SK-MEL-5 (cell line): Measurements from ENCODE around the gene XRCC1. TPM values are rescaled to one million over a fixed set of nuclear protein-coding genes. Genes with fewer than 3 reads are reported as not detected.
"Not testable (repeated sequence)": the region's sequence is repeated elsewhere in the genome, so short reads cannot be mapped to it uniquely, and the experiment has no call there.

Experiments used
- DNase-seq: peaks from one replicate; pipeline ENCODE4 v3.0.0-alpha.2; 2016; ENCODE audit warnings: low read depth, low spot score
- in situ Hi-C: cut with HindIII; loops from 2 replicates; pipeline ENCODE4 v1.10.0; 2016; ENCODE audit warnings: low sequenced_read_pairs, high pct_unique_total_duplicates, low pct_unique_long_range_greater_than_20kb
- total RNA-seq: library from RNA; depleted of rRNA; stranded (reverse); fragments of >200 nt; shearing (Covaris generic); gene quantifications from 2 replicates; pipeline ENCODE4 v1.2.3, GENCODE V29; 2014

Gene XRCC1
- total RNA-seq, 1 experiment from 2014 or later: 13.2 TPM

GRCh38 chr19:43589277-43589676, 13.9 kb upstream of the XRCC1 start:
- in situ Hi-C loops: no loop called here
- DNase-seq: no peak

GRCh38 chr19:43587029-43587428, 11.7 kb upstream of the XRCC1 start:
- DNase-seq, in situ Hi-C loops: not testable (repeated sequence)

GRCh38 chr19:43586346-43586745, 11.0 kb upstream of the XRCC1 start:
- in situ Hi-C loops: no loop called here
- DNase-seq: no peak

- DNase-seq: no peak
- in situ Hi-C loops: no loop called here
These were observed 9.2 kb upstream of the XRCC1 start for GRCh38 chr19:43584484-43584883.

- in situ Hi-C loops: no loop called here
- DNase-seq: no peak
These were observed 7.2 kb upstream of the XRCC1 start for GRCh38 chr19:43582495-43582894.

- in situ Hi-C loops: no loop called here
- DNase-seq: no peak
These were observed 6.1 kb upstream of the XRCC1 start for GRCh38 chr19:43581467-43581866.

- in situ Hi-C loops: no loop called here
- no peak for DNase-seq
These were observed 3.5 kb upstream of the XRCC1 start for GRCh38 chr19:43578787-43579186.

- no peak for DNase-seq
- in situ Hi-C loops: no loop called here
These were observed 890 bp upstream of the XRCC1 start for GRCh38 chr19:43575955-43576878.

GRCh38 chr19:43574424-43575155, 737 bp downstream of the XRCC1 start:
- DNase-seq: no peak
- in situ Hi-C loops: no loop called here

GRCh38 chr19:43572171-43572588, 3.1 kb downstream of the XRCC1 start:
- DNase-seq: no peak
- in situ Hi-C loops: no loop called here

- in situ Hi-C loops: no loop called here
- no peak for DNase-seq
These were observed 5.0 kb downstream of the XRCC1 start for GRCh38 chr19:43570174-43570791.

- in situ Hi-C loops: no loop called here
- DNase-seq: no peak
These were observed 5.7 kb downstream of the XRCC1 start for GRCh38 chr19:43569657-43570056.

GRCh38 chr19:43564800-43565199, 10.5 kb downstream of the XRCC1 start:
- in situ Hi-C loops: no loop called here
- DNase-seq: no peak

- no peak for DNase-seq
- in situ Hi-C loops: no loop called here
These were observed 11.4 kb downstream of the XRCC1 start for GRCh38 chr19:43563816-43564457.

- no peak for DNase-seq
- in situ Hi-C loops: no loop called here
These were observed 12.6 kb downstream of the XRCC1 start for GRCh38 chr19:43562698-43563241.

GRCh38 chr19:43562226-43562697, 13.1 kb downstream of the XRCC1 start:
- in situ Hi-C loops: no loop called here
- no peak for DNase-seq

- DNase-seq: no peak
- in situ Hi-C loops: no loop called here
These were observed 14.0 kb downstream of the XRCC1 start for GRCh38 chr19:43561139-43561970.
